Cardiac muscle cell (in vitro differentiated cells and primary cell): ENCODE measurements around the gene MYRF. TPM values are rescaled to one million over a fixed set of nuclear protein-coding genes. Genes with fewer than 3 reads are reported as not detected.

Experiments used
- DNase-seq, 2 donors: peaks; one replicate each; pipeline versions ENCODE4 v3.0.0 to v3.0.0-alpha.2; 2010 to 2017; ENCODE audit warnings: low read depth in 1 of 2, low spot score in 1 of 2
- H3K27ac ChIP-seq: fragments of 200-600 bp; sonication (generic); 2 replicates; pipeline ENCODE4 v1.5.1; 2016
- H3K27me3 ChIP-seq: fragments of 200-600 bp; sonication (generic); 2 replicates; pipeline ENCODE4 v1.6.0; 2016; ENCODE audit warnings: control low read depth
- H3K36me3 ChIP-seq: fragments of 200-600 bp; sonication (generic); 2 replicates; pipeline ENCODE4 v1.5.1; 2016; ENCODE audit warnings: control low read depth
- H3K4me1 ChIP-seq: fragments of 200-600 bp; sonication (generic); 2 replicates; pipeline ENCODE4 v1.8.1; 2017; ENCODE audit warnings: low read depth, mild to moderate bottlenecking, mixed run types
- H3K4me3 ChIP-seq: fragments of 200-600 bp; sonication (generic); 2 replicates; pipeline ENCODE4 v1.5.1; 2016; ENCODE audit warnings: mild to moderate bottlenecking
- H3K9me3 ChIP-seq: fragments of 200-600 bp; sonication (generic); 2 replicates; pipeline ENCODE4 v1.5.1; 2017; ENCODE audit warnings: low read depth, mild to moderate bottlenecking, control low read depth
- polyA plus RNA-seq: library from polyadenylated mRNA; unstranded; fragments of >200 nt; fragmentation: Nextera tagmentation; extraction: Ambion mirVana; gene quantifications from 2 replicates; pipeline ENCODE4 v1.2.1, GENCODE V29; 2016
- total RNA-seq: library from RNA; depleted of rRNA; stranded (reverse); fragments of >200 nt; gene quantifications from 2 replicates; pipeline ENCODE4 v1.2.3, GENCODE V29; 2016
- TF ChIP-seq, protein P1 (sequence below): IDR thresholded peaks from 2 replicates; pipeline ENCODE4 v1.5.1; 2012; ENCODE audit warnings: low read depth, mild to moderate bottlenecking, low read length

Gene MYRF
- total and polyA plus RNA-seq, 2 experiments from 2014 or later = 29.3 to 56.9 TPM

DNA sequence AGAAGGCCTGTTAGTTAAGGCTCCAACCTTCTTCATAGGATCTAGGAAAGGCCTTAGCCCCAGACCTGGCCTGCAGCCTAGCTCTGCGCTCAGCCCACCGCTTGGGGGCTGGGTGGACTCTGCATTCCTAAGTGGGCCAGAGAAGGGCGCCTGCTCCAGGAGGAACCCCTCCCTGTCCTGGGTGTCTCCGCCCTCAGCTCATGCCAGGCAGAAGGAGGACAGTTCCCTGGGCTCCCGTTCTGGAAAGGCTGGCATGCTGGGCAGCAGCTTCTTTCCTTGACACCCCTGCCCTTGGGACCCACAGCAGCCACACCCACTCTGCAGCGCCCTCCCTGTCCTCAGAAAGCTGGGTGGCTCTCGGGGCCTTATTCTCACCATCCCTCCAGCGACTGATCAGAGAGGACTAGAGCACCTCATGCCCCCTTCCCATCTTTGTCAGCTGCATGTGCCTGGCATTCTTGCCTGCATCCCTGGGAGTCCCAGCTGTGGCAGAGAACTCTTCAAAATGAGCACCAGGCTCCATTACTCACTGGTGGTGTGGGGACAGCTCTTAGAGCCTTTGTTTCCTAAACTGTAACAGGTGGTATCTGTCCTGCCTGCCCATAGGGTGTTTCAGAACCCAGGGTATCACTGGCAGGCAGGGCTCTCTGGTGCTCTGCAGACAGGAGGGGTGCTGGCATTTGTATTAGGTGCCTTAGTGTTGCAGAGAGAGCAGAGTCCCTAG is 20.3 kb upstream of the MYRF start:
- TF ChIP-seq, protein P1, sequence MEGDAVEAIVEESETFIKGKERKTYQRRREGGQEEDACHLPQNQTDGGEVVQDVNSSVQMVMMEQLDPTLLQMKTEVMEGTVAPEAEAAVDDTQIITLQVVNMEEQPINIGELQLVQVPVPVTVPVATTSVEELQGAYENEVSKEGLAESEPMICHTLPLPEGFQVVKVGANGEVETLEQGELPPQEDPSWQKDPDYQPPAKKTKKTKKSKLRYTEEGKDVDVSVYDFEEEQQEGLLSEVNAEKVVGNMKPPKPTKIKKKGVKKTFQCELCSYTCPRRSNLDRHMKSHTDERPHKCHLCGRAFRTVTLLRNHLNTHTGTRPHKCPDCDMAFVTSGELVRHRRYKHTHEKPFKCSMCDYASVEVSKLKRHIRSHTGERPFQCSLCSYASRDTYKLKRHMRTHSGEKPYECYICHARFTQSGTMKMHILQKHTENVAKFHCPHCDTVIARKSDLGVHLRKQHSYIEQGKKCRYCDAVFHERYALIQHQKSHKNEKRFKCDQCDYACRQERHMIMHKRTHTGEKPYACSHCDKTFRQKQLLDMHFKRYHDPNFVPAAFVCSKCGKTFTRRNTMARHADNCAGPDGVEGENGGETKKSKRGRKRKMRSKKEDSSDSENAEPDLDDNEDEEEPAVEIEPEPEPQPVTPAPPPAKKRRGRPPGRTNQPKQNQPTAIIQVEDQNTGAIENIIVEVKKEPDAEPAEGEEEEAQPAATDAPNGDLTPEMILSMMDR = no peak
- no peak overlapping the region for H3K27ac ChIP-seq
- H3K27me3 ChIP-seq = no peaks in the 10 kb centered on the region
- H3K36me3 ChIP-seq = no peaks in the 10 kb centered on the region
- H3K4me3 ChIP-seq = no peak overlapping the region
- H3K4me1 ChIP-seq = peaks cover 13% of the 10 kb centered on the region
- no peak for DNase-seq
- no peaks in the 10 kb centered on the region for H3K9me3 ChIP-seq

GRCh38 chr11:61732705-61733104 is 19.7 kb upstream of the MYRF start:
- no peaks in the 10 kb centered on the region for H3K36me3 ChIP-seq

GRCh38 chr11:61733120-61733978 is 19.1 kb upstream of the MYRF start:
- peaks cover 13% of the 10 kb centered on the region for H3K4me1 ChIP-seq
- no peak overlapping the region for H3K4me3 ChIP-seq
- DNase-seq = peak; percentile 86 to 88
- TF ChIP-seq, protein P1 = peak; percentile 99
- H3K36me3 ChIP-seq = no peaks in the 10 kb centered on the region
- H3K9me3 ChIP-seq = no peaks in the 10 kb centered on the region
- no peaks in the 10 kb centered on the region for H3K27me3 ChIP-seq
- no peak overlapping the region for H3K27ac ChIP-seq

More at GRCh38 chr11:61732705-61733104, 19.7 kb upstream of the MYRF start:
- H3K4me1 ChIP-seq = peaks cover 13% of the 10 kb centered on the region
- no peak for DNase-seq
- TF ChIP-seq, protein P1 = no peak
- no peak overlapping the region for H3K4me3 ChIP-seq
- no peak overlapping the region for H3K27ac ChIP-seq
- H3K27me3 ChIP-seq = no peaks in the 10 kb centered on the region
- no peaks in the 10 kb centered on the region for H3K9me3 ChIP-seq

DNA sequence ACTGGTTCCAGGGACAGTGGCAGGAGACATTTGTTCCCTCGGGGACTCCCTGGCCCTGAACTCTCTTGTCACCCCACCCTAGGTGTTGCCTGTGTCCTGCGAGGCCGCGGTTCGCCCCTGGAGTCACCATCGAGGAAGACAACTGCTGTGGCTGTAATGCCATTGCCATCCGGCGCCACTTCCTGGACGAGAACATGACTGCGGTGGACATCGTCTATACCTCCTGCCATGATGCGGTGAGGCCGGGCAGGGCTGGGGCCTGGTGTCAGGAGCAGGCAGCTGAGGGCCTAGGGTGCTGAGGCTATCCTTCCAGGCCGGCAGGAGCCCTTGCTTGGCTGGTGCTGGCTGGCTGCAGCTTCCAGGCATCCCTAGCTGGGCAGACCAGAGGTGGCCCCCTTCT is 17.7 kb upstream of the MYRF start:
- no peak for DNase-seq
- Histone ChIP-seq H3K36me3 (no peaks in the 10 kb centered on the region), H3K4me3 (no peak overlapping the region), H3K4me1 (no peaks in the 10 kb centered on the region), H3K27me3 (no peaks in the 10 kb centered on the region), H3K9me3 (no peaks in the 10 kb centered on the region), H3K27ac (no peak overlapping the region)
- TF ChIP-seq, protein P1 = no peak

DNA sequence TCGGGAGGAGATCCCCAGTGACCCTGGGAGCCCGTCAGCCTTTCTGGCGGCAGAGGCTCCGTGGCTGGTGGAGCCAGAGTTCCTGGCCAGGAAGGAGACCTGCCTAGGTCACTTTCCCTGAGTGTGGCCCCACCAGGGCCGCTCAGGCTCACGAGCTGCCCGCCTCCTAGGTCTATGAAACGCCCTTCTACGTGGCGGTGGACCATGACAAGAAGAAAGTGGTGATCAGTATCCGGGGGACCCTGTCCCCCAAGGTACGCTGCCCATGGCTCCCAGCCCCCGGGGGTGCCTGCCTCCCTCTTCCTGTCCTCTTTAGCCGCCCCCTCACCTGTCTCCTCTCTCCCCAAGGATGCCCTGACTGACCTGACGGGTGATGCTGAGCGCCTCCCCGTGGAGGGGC is 17.0 kb upstream of the MYRF start:
- Histone ChIP-seq H3K4me3 (no peak overlapping the region), H3K27ac (no peak overlapping the region), H3K9me3 (no peaks in the 10 kb centered on the region), H3K27me3 (no peaks in the 10 kb centered on the region), H3K4me1 (no peaks in the 10 kb centered on the region), H3K36me3 (no peaks in the 10 kb centered on the region)
- DNase-seq = no peak
- TF ChIP-seq, protein P1 = no peak
